ENCODE results near the gene MRPL12.
"Not testable (repeated sequence)": the region's sequence is repeated elsewhere in the genome, so short reads cannot be mapped to it uniquely, and the experiment has no call there.

The MRPL12 gene

GRCh38 chr17:81716674-81716996, 13.5 kb downstream of the MRPL12 start:
- DNase-seq (ENCODE audit: low spot score): no peak

- DNase-seq (ENCODE audit: low spot score): no peak
These were observed 14.0 kb downstream of the MRPL12 start for GRCh38 chr17:81717049-81717765.

GRCh38 chr17:81717766-81718089, 14.6 kb downstream of the MRPL12 start:
- no peak for DNase-seq (ENCODE audit: low spot score)

DNA sequence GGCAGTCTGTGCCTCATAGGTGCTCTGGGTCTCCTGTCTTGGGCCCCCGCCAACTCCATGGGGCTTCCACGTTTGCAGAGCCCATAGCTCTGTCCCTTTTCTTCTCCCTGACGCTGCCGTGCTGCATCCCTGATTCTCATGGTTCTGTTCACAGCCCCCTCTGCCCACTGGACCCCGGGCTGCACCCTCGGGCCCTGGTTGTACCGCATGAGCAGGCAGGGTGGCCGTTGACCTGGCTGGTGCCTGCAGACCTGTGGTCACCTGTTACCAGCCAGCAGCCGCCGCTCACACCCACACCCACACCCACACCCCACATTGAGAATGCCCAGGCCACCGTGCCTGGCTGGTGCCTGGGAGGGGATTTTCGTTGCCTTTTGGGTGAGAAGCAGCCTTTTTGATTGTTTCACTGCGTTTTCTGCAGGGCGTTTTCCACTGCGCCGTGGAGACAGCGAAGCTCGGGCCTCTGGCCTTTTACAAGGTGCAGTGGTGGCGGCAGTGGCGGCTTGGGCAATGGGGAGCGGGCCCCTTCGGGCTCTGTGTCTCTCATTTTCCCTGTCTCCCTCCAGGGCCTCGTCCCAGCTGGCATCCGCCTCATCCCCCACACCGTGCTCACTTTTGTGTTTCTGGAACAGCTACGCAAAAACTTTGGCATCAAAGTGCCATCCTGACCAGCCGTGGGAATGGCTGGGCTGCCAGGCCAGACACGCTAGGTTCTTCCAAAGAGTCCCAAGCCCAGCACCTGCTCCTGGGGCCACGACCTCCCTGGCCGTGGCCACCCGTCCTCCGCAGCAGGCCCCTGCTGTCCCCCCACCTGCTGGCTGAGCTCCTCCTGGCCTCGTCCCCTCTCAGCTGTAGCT, 16.5 kb downstream of the MRPL12 start:
- no peak for DNase-seq (ENCODE audit: low spot score)

- DNase-seq (ENCODE audit: low spot score): no peak
These were observed 17.3 kb downstream of the MRPL12 start for GRCh38 chr17:81720267-81721071.

DNA sequence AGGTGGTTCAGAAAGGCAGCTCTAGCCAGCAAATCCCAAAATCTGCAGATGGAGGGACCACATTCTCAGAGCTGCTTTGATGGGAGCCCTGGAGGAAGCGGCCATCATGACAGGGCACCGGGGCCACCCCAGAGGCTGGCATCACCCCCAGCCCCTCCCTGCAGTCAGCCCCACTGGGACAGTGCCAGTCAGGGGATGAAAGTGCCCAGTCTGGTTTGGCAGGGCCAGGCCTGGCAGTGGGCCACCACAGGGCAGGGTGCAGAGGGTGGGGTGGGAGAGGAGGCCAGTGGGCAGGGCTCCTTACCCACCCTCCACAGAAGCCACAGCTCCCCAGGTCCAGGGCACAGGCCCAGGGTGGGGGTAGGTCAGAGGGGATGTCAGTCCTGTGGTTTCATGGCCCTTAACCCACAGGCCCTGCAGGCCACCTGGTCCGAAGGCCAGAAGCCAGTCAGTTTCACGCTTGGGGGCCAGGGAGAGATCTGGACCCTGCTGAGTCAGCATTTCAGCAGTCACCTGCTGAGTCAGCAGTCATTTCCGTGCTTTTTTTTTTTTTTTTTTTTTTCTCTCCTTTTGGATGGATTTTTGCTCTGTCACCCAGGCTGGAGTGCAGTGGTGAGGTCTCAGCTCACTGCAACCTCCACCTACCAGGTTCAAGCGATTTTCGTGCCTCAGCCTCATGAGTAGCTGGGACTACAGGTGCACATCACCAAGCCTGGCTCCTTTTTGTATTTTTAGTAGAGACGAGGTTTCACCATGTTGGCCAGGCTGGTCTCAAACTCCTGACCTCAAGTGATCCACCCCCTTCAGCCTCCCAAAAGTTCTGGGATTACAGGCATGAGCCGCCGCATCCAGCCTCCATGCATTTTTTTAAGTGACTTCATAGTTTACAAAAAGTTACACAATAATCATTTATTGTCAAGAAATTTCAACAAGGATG, 19.3 kb downstream of the MRPL12 start:
- DNase-seq (ENCODE audit: low spot score): no peak

- no peak for DNase-seq (ENCODE audit: low spot score)
These were observed 20.6 kb downstream of the MRPL12 start for GRCh38 chr17:81723651-81724209.

DNA sequence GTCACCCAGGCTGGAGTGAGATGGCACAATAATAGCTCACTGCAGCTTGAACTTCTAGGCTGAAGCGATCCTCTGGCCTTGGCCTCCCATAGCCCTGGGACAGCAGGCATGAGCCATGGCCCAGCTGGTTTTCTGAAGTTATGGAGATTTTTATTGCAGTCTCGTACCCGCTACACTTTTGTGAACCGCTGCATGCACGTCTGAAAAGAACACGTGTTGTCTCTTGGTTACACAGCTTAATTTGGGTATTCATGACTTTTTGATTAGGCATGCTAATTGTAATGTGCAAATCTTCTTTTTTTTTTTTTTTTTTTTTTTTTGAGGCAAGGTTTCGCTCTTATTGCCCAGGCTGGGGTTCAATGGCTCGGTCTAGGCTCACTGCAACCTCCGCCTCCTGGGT, 22.3 kb downstream of the MRPL12 start:
- no peak for DNase-seq (ENCODE audit: low spot score)

- DNase-seq (ENCODE audit: low spot score): no peak
These were observed 22.8 kb downstream of the MRPL12 start for GRCh38 chr17:81726004-81726403.

DNA sequence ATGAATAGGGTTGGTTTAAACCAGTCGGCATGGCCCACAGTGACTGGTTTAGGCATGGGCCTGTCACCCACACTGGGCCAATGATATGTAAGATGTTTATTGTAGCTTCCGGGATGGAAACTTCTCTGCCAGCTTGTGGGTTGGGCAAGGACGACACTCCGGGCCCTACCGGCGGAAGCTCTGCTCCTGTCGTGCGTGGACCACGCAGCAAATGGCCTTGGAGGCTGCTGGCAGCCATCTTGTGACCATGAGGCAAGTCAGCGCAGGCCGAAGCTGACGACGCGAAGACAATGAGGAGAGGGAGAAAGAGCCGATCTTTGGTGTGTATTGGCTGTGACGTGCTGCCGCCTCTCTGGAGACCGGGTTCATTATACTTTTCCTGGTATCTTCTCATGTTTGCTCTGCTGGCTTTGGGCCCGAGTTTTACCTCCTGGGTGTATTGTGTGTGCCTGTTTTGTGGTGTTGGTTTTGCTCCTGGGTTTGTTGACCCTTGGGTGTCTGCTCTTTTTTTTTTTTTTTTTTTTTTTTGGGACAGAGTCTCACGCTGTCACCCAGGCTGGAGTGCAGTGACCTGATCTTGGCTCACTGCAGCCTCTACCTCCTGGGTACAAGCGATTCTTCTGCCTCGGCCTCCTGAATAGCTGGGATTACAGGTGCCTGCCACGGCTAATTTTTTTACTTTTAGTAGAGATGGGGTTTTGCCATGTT, 24.3 kb downstream of the MRPL12 start:
- DNase-seq (ENCODE audit: low spot score): no peak

GRCh38 chr17:81733507-81734404, 30.6 kb downstream of the MRPL12 start:
- DNase-seq (ENCODE audit: low spot score): peak; percentile 97

- no peak for DNase-seq (ENCODE audit: low spot score)
These were observed 31.5 kb downstream of the MRPL12 start for GRCh38 chr17:81734405-81735263.

GRCh38 chr17:81735264-81736102, 32.3 kb downstream of the MRPL12 start:
- DNase-seq (ENCODE audit: low spot score): peak; percentile 70

GRCh38 chr17:81737947-81738800, 35.0 kb downstream of the MRPL12 start:
- no peak for DNase-seq (ENCODE audit: low spot score)

DNA sequence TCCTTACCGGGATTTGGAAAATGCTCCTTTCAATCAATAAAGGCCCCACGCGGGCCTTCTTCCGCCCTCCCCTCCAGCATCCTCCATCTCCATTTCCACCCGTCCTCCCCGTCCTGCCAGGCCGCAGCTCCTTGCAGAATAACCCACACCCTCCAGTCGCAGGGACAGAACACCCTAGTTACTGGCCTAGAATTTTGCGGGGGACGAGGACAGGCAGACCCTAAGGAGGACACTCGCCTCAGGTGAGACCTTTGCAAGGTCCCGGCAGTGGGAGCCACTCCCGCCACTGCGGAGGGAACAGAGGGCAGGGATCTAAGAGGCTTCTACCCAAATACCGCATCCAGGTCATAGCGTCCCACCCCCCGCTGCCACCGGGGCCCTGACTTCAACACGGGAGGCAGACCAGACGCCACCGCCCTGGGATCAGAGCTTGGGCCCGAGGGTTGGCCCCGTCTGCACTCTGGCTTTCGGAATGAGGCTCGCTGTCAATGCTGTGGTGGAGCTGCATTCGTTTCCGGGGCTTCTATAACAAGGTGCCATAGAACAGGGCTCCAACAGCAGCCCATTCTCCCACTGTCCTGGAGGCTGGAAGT, 35.7 kb downstream of the MRPL12 start:
- DNase-seq (ENCODE audit: low spot score): no peak

DNA sequence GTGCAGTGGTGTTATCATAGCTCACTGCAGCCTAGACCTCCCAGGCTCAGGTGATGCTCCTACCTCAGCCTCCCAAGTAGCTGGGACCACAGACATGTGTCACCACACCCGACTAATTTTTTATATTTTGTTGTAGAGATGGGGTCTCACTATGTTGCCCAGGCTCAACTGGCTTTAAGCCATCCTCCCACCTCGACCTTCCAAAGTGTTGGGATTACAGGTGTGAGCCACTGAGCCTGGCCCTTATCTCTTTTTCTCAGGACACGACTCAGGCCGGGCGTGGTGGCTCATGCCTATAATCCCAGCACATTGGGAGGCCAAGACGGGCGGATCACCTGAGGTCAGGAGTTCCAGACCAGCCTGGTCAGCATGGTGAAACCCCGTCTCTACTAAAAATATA, 36.4 kb downstream of the MRPL12 start:
- not testable (repeated sequence) for DNase-seq (ENCODE audit: low spot score)

All from GM03348 (cell line).